GM23338 (cell line): ENCODE measurements around the gene EIF4G3.

Source experiments
- CTCF ChIP-seq, 2 experiments: fragments of 200-600 bp in 1 of 2; sonication (generic) in 1 of 2; conservative IDR thresholded peaks; 2 replicates each; pipeline versions ENCODE4 v1.5.1 to v1.6.1; 2016 to 2017; ENCODE audit warnings: antibody characterized with exemption in 2 of 2, low read depth in 2 of 2, mild to moderate bottlenecking in 2 of 2, moderate library complexity in 1 of 2
- EZH2 ChIP-seq: fragments of 200-600 bp; sonication (generic); IDR thresholded peaks from one replicate; pipeline ENCODE4 v1.8.0; 2017; ENCODE audit warnings: antibody characterized with exemption, mild to moderate bottlenecking, low read depth; ENCODE audit not compliant: unreplicated experiment
- EZH2phosphoT487 ChIP-seq: fragments of 200-600 bp; sonication (generic); IDR thresholded peaks from one replicate; pipeline ENCODE4 v1.8.1; 2018; ENCODE audit warnings: antibody characterized with exemption; ENCODE audit not compliant: unreplicated experiment
- JUNB ChIP-seq: IDR thresholded peaks from one replicate; pipeline ENCODE4 v1.6.1; 2016; ENCODE audit warnings: antibody characterized with exemption; ENCODE audit not compliant: unreplicated experiment
- REST ChIP-seq: IDR thresholded peaks from one replicate; pipeline ENCODE4 v1.6.1; 2018; ENCODE audit warnings: antibody characterized with exemption; ENCODE audit not compliant: unreplicated experiment
- STAT1 ChIP-seq: IDR thresholded peaks from one replicate; pipeline ENCODE4 v1.6.1; 2016; ENCODE audit warnings: antibody characterized with exemption; ENCODE audit not compliant: unreplicated experiment
- ZNF331 ChIP-seq: fragments of 250-450 bp; sonication (Bioruptor Pico); IDR thresholded peaks from 2 replicates; pipeline ENCODE4 v1.5.0; 2020; ENCODE audit warnings: low read depth, mild to moderate bottlenecking, moderate library complexity

GRCh38 chr1:20865001-20865400, 311.7 kb downstream of the EIF4G3 start:
- TF ChIP-seq CTCF (conservative IDR thresholded peaks at IDR 0.05; ENCODE audit: low read depth in 2 of 2), result no peak
- no peak for TF ChIP-seq EZH2
- TF ChIP-seq EZH2phosphoT487, result no peak
- TF ChIP-seq REST, result no peak
- no peak for TF ChIP-seq STAT1
- TF ChIP-seq ZNF331 (CRISPR knock-in tag), result no peak
- TF ChIP-seq JUNB, result no peak
